ENCODE measurements around the gene TRERF1.
A peak's percentile ranks its signal among the peaks of the same experiment; 100 is the strongest.

TRERF1 gene

GRCh38 chr6:42451333-42452170 lies at the start of gene TRERF1 (continued):
- TF ChIP-seq PATZ1 (tag by site-specific recombination; IDR thresholded peaks at IDR 0.05) = peak; percentile 95
- no peak for TF ChIP-seq ZNF10 (tag by site-specific recombination; IDR thresholded peaks at IDR 0.05)
- TF ChIP-seq ZNF670 (tag by site-specific recombination; IDR thresholded peaks at IDR 0.05; ENCODE audit: low read depth) = no peak
- no peak for TF ChIP-seq ZNF747 (tag by site-specific recombination; IDR thresholded peaks at IDR 0.05)

- TF ChIP-seq ZNF518A (tag by site-specific recombination; conservative IDR thresholded peaks at IDR 0.05; ENCODE audit: low read depth) (no peak), ZNF433 (tag by site-specific recombination; IDR thresholded peaks at IDR 0.05; ENCODE audit: low read depth) (no peak), ZNF600 (tag by site-specific recombination; IDR thresholded peaks at IDR 0.05) (no peak), ZNF510 (tag by site-specific recombination; IDR thresholded peaks at IDR 0.05; ENCODE audit: insufficient replicate concordance) (no peak), ZBTB11 (tag by site-specific recombination; conservative IDR thresholded peaks at IDR 0.05; ENCODE audit: low read depth) (no peak), PRDM4 (tag by site-specific recombination; IDR thresholded peaks at IDR 0.05) (no peak), YY2 (tag by site-specific recombination; IDR thresholded peaks at IDR 0.05) (no peak), ZNF169 (tag by site-specific recombination; IDR thresholded peaks at IDR 0.05) (no peak)
- ChIA-PET POLR2A (no interaction called here), CTCF (interaction anchor here (0.9 to 1.3 kb wide), 3 partner anchors 34 to 74 kb away, joined by 3 to 8 read pairs (median 4); no protein-coding TSS in a partner anchor)
- Histone ChIP-seq H3K9me3 (ENCODE audit: control insufficient read depth, insufficient read depth, low read depth, low read length) (no peaks in the 10 kb centered on the region), H3K4me1 (ENCODE audit: control insufficient read depth, insufficient read depth, low read length) (no peaks in the 10 kb centered on the region), H3K4me3 (ENCODE audit: low read depth, low read length) (no peak overlapping the region), H3K27ac (ENCODE audit: extremely low read depth, low read depth, low read length) (no peak overlapping the region), H3K36me3 (ENCODE audit: control insufficient read depth in 2 of 2, insufficient read depth in 1 of 2, low read length in 2 of 2) (no peaks in the 10 kb centered on the region)
These were observed 46.9 kb upstream of the TRERF1 start for GRCh38 chr6:42498473-42499128.
